Limb (tissue), 2 donors: ENCODE data around the gene SRGAP2C.
"Not testable (repeated sequence)": the region's sequence is repeated elsewhere in the genome, so short reads cannot be mapped to it uniquely, and the experiment has no call there.

Experiments used
- DNase-seq, 2 donors: peaks; one replicate each; pipeline ENCODE4 v3.0.0-alpha.2; 2016; ENCODE audit errors: extremely low spot score in 2 of 2

SRGAP2C gene

GRCh38 chr1:121186191-121186590 is 1.4 kb downstream of the SRGAP2C start:
- not testable (repeated sequence) for DNase-seq

DNA sequence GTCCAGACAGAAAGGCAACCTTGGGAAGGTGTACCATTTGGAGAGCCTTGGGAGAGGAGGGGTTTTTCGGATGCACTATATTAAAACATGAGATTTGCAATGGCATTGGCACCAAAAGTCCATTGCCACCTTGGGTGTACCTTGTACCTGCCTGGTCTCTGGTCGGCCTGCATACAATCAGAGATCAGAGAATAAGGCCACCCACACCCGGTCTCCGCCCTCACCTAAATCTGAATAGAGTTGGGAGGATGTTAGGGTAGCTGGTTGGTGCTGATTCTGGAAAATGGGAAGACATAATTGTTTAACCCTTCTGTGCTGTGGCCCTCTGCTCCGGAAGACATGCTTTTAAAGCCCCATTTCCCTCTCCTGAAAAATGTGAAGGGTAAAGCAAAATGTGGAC is 3.1 kb downstream of the SRGAP2C start:
- DNase-seq = not testable (repeated sequence)

GRCh38 chr1:121192512-121192911 is 7.7 kb downstream of the SRGAP2C start:
- DNase-seq = not testable (repeated sequence)

- DNase-seq = not testable (repeated sequence)
Observed at GRCh38 chr1:121197095-121197882, 12.5 kb downstream of the SRGAP2C start.

DNA sequence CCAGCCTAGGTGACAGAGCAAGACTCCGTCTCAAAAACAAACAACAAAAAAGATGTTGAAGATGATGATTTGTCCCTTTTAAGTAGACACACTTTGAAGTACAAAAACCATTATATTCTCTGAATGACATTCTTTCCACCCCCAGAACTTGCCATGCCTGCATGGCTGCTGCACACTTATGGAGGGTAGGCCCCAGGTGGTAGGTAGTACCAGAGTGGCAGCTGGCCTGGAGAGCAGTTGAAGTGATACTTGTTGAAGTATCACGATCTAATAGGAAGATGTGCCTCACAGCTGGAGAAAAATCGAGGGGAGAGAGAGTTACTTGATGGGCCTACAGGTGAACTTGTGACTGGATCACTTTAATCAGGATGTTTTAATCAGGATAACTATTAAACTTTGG is 15.0 kb downstream of the SRGAP2C start:
- DNase-seq = not testable (repeated sequence)

DNA sequence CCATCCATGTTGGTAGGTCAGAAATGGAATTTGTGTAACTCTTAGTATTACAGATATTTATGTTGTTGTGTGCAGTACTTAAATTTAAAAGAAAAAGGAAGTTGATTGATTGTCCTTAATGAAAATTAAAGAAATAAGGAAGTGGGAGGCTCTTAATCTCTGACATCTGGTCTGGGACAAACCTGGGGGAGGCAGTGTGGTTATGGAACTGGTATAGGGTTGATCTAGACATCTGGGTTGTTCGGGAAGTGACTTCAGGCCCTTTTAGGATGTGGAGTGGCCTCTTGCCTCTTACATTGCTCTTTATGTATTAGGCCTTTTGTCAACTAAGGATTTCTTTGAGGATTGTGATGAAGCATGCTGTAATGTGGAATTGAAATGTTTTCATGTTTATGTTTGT is 15.5 kb downstream of the SRGAP2C start:
- not testable (repeated sequence) for DNase-seq

DNA sequence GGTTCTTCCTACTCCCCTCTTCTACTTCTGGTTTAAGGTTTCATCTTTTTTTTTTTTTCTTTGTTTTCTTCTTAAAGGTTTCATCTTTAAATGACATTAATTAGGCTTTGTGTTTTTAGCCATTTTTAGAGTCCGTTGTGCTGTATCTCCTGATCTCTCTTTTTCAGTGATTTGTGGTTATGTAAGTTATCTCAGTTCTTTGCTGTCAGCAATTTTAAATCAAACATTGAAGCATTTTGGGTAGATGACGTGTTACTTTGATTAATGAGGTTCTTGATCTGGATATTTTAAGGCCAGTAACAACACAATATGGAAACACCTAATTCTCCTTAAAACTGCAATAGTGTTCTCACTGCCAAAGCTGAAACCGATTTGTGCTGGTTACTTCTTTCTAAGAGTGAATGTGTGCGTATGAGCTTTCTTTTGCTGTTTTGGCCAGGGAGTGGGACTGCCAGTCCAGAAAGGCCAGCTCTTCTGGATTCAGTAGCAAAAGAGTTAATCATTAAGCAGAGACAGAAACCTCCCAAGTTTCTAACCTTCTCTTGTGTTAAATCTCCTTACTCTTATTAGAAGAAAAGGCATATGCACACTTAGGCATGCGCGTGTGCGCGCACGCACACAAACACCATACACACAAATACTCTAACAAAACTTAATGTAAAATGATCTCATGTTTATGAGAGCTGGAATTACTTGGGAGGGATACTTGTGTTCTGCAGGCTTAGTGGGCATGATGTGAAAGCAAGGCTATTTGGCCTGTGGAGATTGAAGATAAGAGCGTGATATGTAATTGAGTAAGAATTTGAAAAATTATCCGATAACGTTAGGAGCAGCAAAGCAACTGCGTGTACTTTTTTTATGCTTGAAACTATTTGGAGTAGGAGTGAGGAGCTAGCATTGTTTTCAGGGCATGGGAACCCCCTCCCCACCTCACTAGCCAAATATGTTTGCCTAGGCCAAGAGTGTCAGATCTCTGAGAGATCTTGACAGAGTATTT is 16.5 kb downstream of the SRGAP2C start:
- DNase-seq = not testable (repeated sequence)

DNA sequence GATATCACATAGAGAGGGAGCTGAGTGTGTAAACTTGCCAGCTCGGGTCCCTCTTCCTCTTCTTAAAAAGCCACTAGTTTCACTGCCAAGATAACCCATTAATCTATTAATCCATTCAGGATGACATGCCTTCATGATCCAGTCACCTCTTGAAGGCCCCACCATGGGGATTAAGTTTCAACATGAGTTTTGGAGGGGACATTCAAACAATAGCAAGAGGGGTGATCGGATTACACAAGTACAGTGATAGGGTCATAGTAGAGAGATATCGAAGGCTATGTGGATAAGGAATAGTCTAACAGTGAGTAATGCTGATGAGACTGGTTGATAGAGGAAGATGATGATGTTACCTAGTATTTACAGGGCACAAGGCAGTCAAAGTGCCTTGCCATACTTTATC is 18.2 kb downstream of the SRGAP2C start:
- DNase-seq = not testable (repeated sequence)

GRCh38 chr1:121205786-121206711 is 21.3 kb downstream of the SRGAP2C start:
- DNase-seq = not testable (repeated sequence)

DNA sequence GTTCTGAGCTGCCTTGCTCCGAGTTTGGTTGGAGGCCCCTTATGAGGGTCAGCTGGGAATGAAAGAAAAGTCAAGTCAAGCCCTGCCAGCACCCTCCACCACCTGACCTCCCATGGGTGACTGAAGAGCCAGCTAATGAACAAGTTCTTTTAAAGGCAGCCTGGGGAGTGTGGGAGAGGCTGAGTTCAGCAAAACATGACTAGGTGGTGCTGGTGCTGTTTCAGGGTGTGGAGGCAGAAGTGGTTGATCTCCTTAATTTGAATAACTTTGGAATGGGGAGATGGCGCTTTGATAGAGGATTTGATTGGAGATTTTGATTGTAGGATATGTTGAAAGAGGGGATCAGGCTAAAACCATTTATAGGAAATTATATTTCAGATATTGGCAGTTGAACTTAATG is 22.6 kb downstream of the SRGAP2C start:
- DNase-seq = not testable (repeated sequence)

- not testable (repeated sequence) for DNase-seq
Observed at GRCh38 chr1:121208375-121208774, 23.6 kb downstream of the SRGAP2C start.

DNA sequence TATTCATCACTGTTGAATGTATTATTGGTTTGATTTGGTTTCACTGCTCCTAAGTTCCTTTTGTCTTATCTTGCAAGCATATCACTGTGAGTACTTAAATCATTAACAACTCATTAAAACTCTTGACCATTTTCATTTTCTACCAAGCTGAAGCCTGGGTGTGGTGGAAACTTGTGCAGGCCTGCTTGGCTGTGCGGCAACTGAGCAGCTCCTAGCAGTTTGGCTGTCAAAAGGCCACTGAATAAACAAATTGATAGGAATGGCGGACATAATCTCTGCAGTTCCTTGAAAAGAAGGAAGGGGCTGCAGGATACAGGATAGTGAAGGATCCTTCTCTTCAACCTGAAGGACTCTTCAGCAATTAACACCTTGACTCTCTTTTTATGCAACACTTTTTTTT is 26.0 kb downstream of the SRGAP2C start:
- not testable (repeated sequence) for DNase-seq

GRCh38 chr1:121213491-121213890 is 28.7 kb downstream of the SRGAP2C start:
- not testable (repeated sequence) for DNase-seq

GRCh38 chr1:121214544-121215156 is 29.9 kb downstream of the SRGAP2C start:
- not testable (repeated sequence) for DNase-seq

DNA sequence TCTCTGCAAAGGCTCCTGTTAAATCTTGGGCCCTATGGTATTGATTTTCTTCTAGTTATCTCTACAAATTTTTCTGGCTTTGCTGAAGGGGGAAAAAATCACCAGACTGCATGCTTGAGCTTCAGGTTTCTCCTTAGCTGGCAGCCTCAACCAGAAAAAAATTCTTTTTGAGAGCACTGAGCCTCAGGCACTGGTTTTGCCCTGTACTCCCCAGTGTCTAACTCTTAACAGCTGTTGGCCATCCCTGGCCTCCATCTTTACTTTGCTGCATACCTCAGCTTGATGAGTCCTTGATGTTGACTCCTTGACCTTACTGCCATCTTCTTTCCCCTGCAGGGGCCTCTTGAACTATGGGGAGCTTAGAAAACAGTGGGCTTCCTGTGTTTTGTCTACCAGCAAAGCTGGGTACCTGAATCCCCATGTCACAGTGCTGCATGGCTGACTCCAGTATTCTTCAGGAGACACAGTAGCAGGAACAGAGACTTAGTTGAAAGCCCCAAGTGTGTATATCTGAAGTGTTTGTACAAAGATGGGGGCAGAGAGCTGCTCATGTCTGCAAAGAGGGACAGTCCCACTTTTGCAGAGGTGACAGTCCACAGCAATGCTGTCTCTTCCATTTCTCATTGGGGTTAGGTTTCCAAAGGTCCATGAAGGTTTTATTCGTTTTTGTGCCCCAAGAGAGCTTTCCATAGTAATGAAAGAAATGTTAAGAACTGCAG is 31.1 kb downstream of the SRGAP2C start:
- not testable (repeated sequence) for DNase-seq

GRCh38 chr1:121216676-121217075 is 31.9 kb downstream of the SRGAP2C start:
- DNase-seq = not testable (repeated sequence)

- not testable (repeated sequence) for DNase-seq
Observed at GRCh38 chr1:121221770-121222169, 37.0 kb downstream of the SRGAP2C start.

- not testable (repeated sequence) for DNase-seq
Observed at GRCh38 chr1:121224714-121225113, 39.9 kb downstream of the SRGAP2C start.

GRCh38 chr1:121226295-121226904 is 41.6 kb downstream of the SRGAP2C start:
- not testable (repeated sequence) for DNase-seq
